HepG2 (cell line): ENCODE measurements around the gene ENTPD2. TPM values are rescaled to one million over a fixed set of nuclear protein-coding genes. Genes with fewer than 3 reads are reported as not detected.

ENCODE experiments used
- ATAC-seq: fragments of 200-7000 bp; cut with Tn5 transposase; 3 replicates; pipeline ENCODE4 v1.9.1; 2020; ENCODE audit warnings: mild to moderate bottlenecking, moderate library complexity
- BruUV-seq: library from RNA; stranded (reverse); fragments of 400-500 nt; replicated peaks from 2 replicates; lab custom pipeline; 2021; lab: Mats Ljungman, UMichigan
- CTCF ChIA-PET: fragments of 300-600 bp; formaldehyde crosslinking; extraction: SDS; loops from one replicate; lab custom pipeline; 2021; ENCODE audit warnings: low total read pairs, inconsistent platforms, low intra/inter-chr PET ratio; lab: Yijun Ruan, JAX
- POLR2A ChIA-PET: fragments of 350-600 bp; sonication (Branson Sonifier 250); formaldehyde crosslinking; loops from one replicate; lab custom pipeline; 2020; ENCODE audit warnings: antibody characterized with exemption, inconsistent platforms; lab: Yijun Ruan, JAX
- DNase-seq: peaks from one replicate; pipeline ENCODE4 v3.0.0-alpha.2; 2015; ENCODE audit warnings: low spot score
- FAIRE-seq: peaks from 3 replicates; lab custom pipeline; 2011; peaks lifted over from hg19 to GRCh38; lab: Jason Lieb, UNC
- H2AFZ ChIP-seq: one replicate; pipeline ENCODE4 v1.6.1; 2011; ENCODE audit warnings: low read length, inconsistent platforms
- H3K27ac ChIP-seq: fragments of 300-600 bp; 3 replicates; pipeline ENCODE4 v1.8.0; 2011; ENCODE audit warnings: mixed run types, mild to moderate bottlenecking, mixed read lengths, low read length, inconsistent platforms; ENCODE audit not compliant: insufficient read depth; ENCODE audit errors: extremely low read length
- H3K27me3 ChIP-seq, 2 experiments: fragments of 200-600 bp in 1 of 2; 2 replicates in 1 of 2; 3 replicates in 1 of 2; pipeline versions ENCODE4 v1.6.0 to v1.8.0; 2011; ENCODE audit warnings: low read length in 2 of 2, mild to moderate bottlenecking in 2 of 2, moderate library complexity in 2 of 2, inconsistent platforms in 1 of 2; ENCODE audit not compliant: insufficient read depth in 2 of 2, control insufficient read depth in 1 of 2
- H3K36me3 ChIP-seq, 2 experiments: fragments of 200-600 bp in 1 of 2; replicated peaks in 1 of 2; 2 replicates in 1 of 2; 3 replicates in 1 of 2; pipeline versions ENCODE4 v1.5.1 to v1.8.0; 2011; ENCODE audit warnings: low read length in 2 of 2, inconsistent platforms in 1 of 2; ENCODE audit not compliant: insufficient read depth in 2 of 2, control insufficient read depth in 1 of 2
- H3K4me1 ChIP-seq: 2 replicates; pipeline ENCODE4 v1.5.1; 2012; ENCODE audit warnings: low read length, inconsistent platforms; ENCODE audit not compliant: insufficient read depth
- H3K4me2 ChIP-seq: 2 replicates; pipeline ENCODE4 v1.6.0; 2011; ENCODE audit warnings: low read depth, low read length, inconsistent platforms
- H3K4me3 ChIP-seq, 3 experiments: fragments of 200-600 bp in 1 of 3; sonication (generic), shearing (Covaris generic) in 1 of 3; replicated peaks in 1 of 3; 2 replicates each; pipeline ENCODE4 v1.5.1; 2011 to 2016; ENCODE audit warnings: low read length in 3 of 3, inconsistent platforms in 2 of 3, low read depth in 2 of 3, mild to moderate bottlenecking in 2 of 3, control low read depth in 1 of 3, mixed read lengths in 1 of 3; ENCODE audit not compliant: insufficient read depth in 1 of 3
- H3K79me2 ChIP-seq: one replicate; pipeline ENCODE4 v1.6.1; 2011; ENCODE audit warnings: low read length, inconsistent platforms; ENCODE audit not compliant: insufficient read depth
- H3K9ac ChIP-seq: 2 replicates; pipeline ENCODE4 v1.6.0; 2011; ENCODE audit warnings: mild to moderate bottlenecking, low read depth, low read length, inconsistent platforms; ENCODE audit not compliant: insufficient read depth
- H3K9me3 ChIP-seq: 2 replicates; pipeline ENCODE4 v1.5.1; 2012; ENCODE audit warnings: mild to moderate bottlenecking, low read length
- H4K20me1 ChIP-seq: 2 replicates; pipeline ENCODE4 v1.6.0; 2011; ENCODE audit warnings: inconsistent platforms, mild to moderate bottlenecking, low read length, moderate library complexity; ENCODE audit not compliant: insufficient read depth
- RAD51 ChIP-seq: fragments of 450-650 bp; IDR thresholded peaks from 2 replicates; pipeline ENCODE4 v1.6.1; 2016; ENCODE audit warnings: borderline replicate concordance
- SIN3A ChIP-seq: IDR thresholded peaks from 2 replicates; pipeline ENCODE4 v1.6.1; 2011; ENCODE audit warnings: low read depth, mild to moderate bottlenecking, control low read depth, low read length, borderline replicate concordance
- ZBTB7A ChIP-seq: sonication (generic); formaldehyde crosslinking; IDR thresholded peaks from 2 replicates; pipeline ENCODE4 v1.8.0; 2022; ENCODE audit warnings: mild to moderate bottlenecking, missing genetic modification reagents
- ZBTB7B ChIP-seq: sonication (generic); formaldehyde crosslinking; IDR thresholded peaks from 2 replicates; pipeline ENCODE4 v1.4.0; 2020; ENCODE audit warnings: missing genetic modification reagents
- ZC3H13 ChIP-seq: sonication (generic); formaldehyde crosslinking; IDR thresholded peaks from 2 replicates; pipeline ENCODE4 v1.8.1; 2023; ENCODE audit warnings: mild to moderate bottlenecking, missing genetic modification reagents, moderate library complexity
- ZNF607 ChIP-seq: sonication (generic); formaldehyde crosslinking; IDR thresholded peaks from 2 replicates; pipeline ENCODE4 v1.5.1; 2020; ENCODE audit warnings: missing genetic modification reagents, mild to moderate bottlenecking, borderline replicate concordance
- whole genome bisulfite sequencing: methylation state at CpG from one replicate; pipeline ENCODE4 v1.1.6; 2017; ENCODE audit warnings: low lambda C conversion rate; 5-methylcytosine and 5-hydroxymethylcytosine counted together
- in situ Hi-C: cut with HindIII; loops from 2 replicates; pipeline ENCODE4 v1.10.0; 2017; ENCODE audit warnings: low pct_unique_long_range_greater_than_20kb; ENCODE audit not compliant: extremely low pct_ligation_motif_present
- intact Hi-C: fragments of 100-400 bp; cut with micrococcal nuclease; formaldehyde crosslinking; loops from one replicate; pipeline ENCODE4 v1.10.0; 2022; ENCODE audit not compliant: unreplicated experiment
- polyA plus RNA-seq, 8 experiments: library from polyadenylated mRNA; depleted of rRNA in 3 of 8; stranded (reverse) in 7 of 8; unstranded in 1 of 8; fragments of >200 nt; fragmentation: Illumina TruSeq in 4 of 8; extraction: Trizol in 4 of 8; gene quantifications; 2 replicates each; pipeline versions ENCODE4 v1.2.1 to v1.2.3, GENCODE V29; 2011 to 2016; ENCODE audit warnings: low read depth in 4 of 8, missing spikeins in 1 of 8, mixed read lengths in 1 of 8; ENCODE audit not compliant: insufficient read depth in 1 of 8
- total RNA-seq, 5 experiments: library from RNA; depleted of rRNA; stranded (reverse); fragments of >200 nt; fragmentation: Illumina TruSeq; extraction: Trizol; gene quantifications; 2 replicates each; pipeline ENCODE4 v1.2.3, GENCODE V29; 2016; ENCODE audit warnings: low read depth in 1 of 5
- TF ChIP-seq, protein P1 (sequence below): IDR thresholded peaks from 2 replicates; pipeline ENCODE4 v1.6.1; 2016; ENCODE audit warnings: control low read depth
- TF ChIP-seq, protein P2 (sequence below): IDR thresholded peaks from 2 replicates; pipeline ENCODE4 v1.6.1; 2016; ENCODE audit warnings: mild to moderate bottlenecking, missing biosample characterization, missing genetic modification reagents
- TF ChIP-seq, protein P3 (sequence below): sonication (generic); formaldehyde crosslinking; IDR thresholded peaks from 2 replicates; pipeline ENCODE4 v1.8.0; 2022; ENCODE audit warnings: mild to moderate bottlenecking, missing genetic modification reagents
- TF ChIP-seq, protein P4 (sequence below): sonication (generic); formaldehyde crosslinking; IDR thresholded peaks from 2 replicates; pipeline ENCODE4; 2020; ENCODE audit warnings: missing genetic modification reagents, mild to moderate bottlenecking, borderline replicate concordance
- TF ChIP-seq, protein P5 (sequence below): IDR thresholded peaks from 2 replicates; pipeline ENCODE4 v1.4.0; 2020; ENCODE audit warnings: mild to moderate bottlenecking, missing genetic modification reagents

The ENTPD2 gene
- total and polyA plus RNA-seq, 2 of the 13 experiments (the other 11 are each of a cell fraction or from before 2014, with no cell fraction given), result 0.95 to 3.2 TPM

DNA sequence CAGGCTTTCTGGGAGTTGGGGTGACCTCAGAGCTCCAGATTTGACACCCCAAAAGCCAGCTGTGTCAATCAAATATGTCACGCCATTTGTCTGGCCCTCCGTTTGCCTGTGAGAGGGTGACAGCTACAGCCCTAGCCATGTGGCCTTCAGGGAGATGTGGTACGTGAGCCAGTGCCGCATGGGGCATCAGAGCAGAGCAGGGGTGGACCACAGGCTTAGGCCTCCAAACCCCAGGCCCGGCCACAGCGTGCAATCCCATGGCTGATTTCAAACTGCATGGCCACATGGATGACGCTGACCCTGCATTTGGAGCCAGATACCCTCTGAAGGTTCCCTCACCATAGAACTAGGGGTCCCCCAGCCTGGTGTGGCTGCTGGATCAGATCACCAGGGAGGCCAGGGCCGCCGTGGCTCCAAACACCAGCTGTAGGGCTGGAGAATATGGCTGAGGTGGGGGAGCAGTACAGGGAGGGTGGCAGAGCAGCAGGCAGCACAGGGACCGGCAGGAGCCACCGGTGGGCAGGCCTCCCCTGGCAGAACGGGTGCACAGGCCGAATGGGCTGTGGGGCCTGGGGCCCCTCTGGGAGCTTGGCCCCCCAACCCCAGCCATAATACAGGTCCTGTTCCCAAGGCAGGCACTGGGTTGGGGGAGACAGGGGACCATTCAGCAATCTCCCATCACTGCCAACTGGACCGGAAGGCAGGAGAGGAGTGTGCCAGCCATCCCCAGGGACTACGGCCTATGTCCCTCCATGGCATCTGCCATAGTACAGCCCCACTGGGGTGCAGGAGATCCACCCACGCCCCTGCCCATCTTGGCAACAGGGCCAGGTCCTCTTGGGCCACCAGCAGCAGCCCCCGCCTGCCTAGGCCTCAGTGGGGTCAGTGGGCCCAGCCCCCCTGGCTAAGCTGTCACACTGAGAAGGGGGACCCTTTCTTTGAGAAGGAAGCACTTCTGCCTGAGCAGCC lies 15.0 kb upstream of the ENTPD2 start:
- peak; percentile 8; the same call in 2 of the 3 replicates for ATAC-seq
- Histone ChIP-seq H3K27ac (peak overlapping the region; percentile 26), H3K9ac (peak overlapping the region; percentile 67), H3K4me1 (peaks cover 42% of the 10 kb centered on the region), H3K4me3 (peak overlapping the region; percentile 58 to 88 (median 74)), H3K36me3 (peaks cover 3 to 16% of the 10 kb centered on the region in 2 experiments; a peak in 2 of 5 replicates), H3K79me2 (peaks cover 13% of the 10 kb centered on the region), H4K20me1 (peaks cover 7% of the 10 kb centered on the region; the same call in 1 of the 2 replicates), H2AFZ (no peak overlapping the region), H3K27me3 (no peaks in the 10 kb centered on the region; a peak in 1 of 5 replicates), H3K4me2 (peak overlapping the region; percentile 96), H3K9me3 (no peaks in the 10 kb centered on the region)
- intact Hi-C loops (no loop called here), in situ Hi-C loops (no loop called here)
- ChIA-PET POLR2A (interaction anchor here (1.0 to 6.0 kb wide), 12 partner anchors 8 to 132 kb away, joined by 3 to 105 read pairs (median 5); partner anchors contain the start of genes ENTPD2, MAN1B1, NPDC1 and TPRN), CTCF (interaction anchor here (1.5 to 2.2 kb wide), 3 partner anchors 18 to 22 kb away, joined by 5 to 25 read pairs (median 12); partner anchors contain the start of genes MAN1B1 and NPDC1)
- no TSS peak for BruUV-seq
- 7% methylated on average over 7 of the region's 17 CpGs for WGBS
- DNase-seq, result no peak
- FAIRE-seq, result no peak
- TF ChIP-seq ZC3H13 (CRISPR knock-in tag) (0 out of 2 replicates have a peak, but pooled peaks have one; percentile 2), ZNF607 (CRISPR knock-in tag) (no peak), RAD51 (no peak), SIN3A (0 out of 2 replicates have a peak, but pooled peaks have one; percentile 34), ZBTB7B (CRISPR knock-in tag) (0 out of 2 replicates have a peak, but pooled peaks have one; percentile 12), ZBTB7A (CRISPR knock-in tag) (peak; percentile 65; the same call in 1 of the 2 replicates)
- TF ChIP-seq, protein P1, sequence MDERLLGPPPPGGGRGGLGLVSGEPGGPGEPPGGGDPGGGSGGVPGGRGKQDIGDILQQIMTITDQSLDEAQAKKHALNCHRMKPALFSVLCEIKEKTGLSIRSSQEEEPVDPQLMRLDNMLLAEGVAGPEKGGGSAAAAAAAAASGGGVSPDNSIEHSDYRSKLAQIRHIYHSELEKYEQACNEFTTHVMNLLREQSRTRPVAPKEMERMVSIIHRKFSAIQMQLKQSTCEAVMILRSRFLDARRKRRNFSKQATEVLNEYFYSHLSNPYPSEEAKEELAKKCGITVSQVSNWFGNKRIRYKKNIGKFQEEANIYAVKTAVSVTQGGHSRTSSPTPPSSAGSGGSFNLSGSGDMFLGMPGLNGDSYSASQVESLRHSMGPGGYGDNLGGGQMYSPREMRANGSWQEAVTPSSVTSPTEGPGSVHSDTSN (CRISPR knock-in tag), result no peak
- TF ChIP-seq, protein P2, sequence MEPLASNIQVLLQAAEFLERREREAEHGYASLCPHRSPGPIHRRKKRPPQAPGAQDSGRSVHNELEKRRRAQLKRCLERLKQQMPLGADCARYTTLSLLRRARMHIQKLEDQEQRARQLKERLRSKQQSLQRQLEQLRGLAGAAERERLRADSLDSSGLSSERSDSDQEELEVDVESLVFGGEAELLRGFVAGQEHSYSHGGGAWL (CRISPR knock-in tag), result no peak
- TF ChIP-seq, protein P3, sequence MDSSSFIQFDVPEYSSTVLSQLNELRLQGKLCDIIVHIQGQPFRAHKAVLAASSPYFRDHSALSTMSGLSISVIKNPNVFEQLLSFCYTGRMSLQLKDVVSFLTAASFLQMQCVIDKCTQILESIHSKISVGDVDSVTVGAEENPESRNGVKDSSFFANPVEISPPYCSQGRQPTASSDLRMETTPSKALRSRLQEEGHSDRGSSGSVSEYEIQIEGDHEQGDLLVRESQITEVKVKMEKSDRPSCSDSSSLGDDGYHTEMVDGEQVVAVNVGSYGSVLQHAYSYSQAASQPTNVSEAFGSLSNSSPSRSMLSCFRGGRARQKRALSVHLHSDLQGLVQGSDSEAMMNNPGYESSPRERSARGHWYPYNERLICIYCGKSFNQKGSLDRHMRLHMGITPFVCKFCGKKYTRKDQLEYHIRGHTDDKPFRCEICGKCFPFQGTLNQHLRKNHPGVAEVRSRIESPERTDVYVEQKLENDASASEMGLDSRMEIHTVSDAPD (CRISPR knock-in tag), result no peak
- TF ChIP-seq, protein P4, sequence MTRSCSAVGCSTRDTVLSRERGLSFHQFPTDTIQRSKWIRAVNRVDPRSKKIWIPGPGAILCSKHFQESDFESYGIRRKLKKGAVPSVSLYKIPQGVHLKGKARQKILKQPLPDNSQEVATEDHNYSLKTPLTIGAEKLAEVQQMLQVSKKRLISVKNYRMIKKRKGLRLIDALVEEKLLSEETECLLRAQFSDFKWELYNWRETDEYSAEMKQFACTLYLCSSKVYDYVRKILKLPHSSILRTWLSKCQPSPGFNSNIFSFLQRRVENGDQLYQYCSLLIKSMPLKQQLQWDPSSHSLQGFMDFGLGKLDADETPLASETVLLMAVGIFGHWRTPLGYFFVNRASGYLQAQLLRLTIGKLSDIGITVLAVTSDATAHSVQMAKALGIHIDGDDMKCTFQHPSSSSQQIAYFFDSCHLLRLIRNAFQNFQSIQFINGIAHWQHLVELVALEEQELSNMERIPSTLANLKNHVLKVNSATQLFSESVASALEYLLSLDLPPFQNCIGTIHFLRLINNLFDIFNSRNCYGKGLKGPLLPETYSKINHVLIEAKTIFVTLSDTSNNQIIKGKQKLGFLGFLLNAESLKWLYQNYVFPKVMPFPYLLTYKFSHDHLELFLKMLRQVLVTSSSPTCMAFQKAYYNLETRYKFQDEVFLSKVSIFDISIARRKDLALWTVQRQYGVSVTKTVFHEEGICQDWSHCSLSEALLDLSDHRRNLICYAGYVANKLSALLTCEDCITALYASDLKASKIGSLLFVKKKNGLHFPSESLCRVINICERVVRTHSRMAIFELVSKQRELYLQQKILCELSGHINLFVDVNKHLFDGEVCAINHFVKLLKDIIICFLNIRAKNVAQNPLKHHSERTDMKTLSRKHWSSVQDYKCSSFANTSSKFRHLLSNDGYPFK (CRISPR knock-in tag), result peak; percentile 2; the same call in 1 of the 2 replicates
- TF ChIP-seq, protein P5, sequence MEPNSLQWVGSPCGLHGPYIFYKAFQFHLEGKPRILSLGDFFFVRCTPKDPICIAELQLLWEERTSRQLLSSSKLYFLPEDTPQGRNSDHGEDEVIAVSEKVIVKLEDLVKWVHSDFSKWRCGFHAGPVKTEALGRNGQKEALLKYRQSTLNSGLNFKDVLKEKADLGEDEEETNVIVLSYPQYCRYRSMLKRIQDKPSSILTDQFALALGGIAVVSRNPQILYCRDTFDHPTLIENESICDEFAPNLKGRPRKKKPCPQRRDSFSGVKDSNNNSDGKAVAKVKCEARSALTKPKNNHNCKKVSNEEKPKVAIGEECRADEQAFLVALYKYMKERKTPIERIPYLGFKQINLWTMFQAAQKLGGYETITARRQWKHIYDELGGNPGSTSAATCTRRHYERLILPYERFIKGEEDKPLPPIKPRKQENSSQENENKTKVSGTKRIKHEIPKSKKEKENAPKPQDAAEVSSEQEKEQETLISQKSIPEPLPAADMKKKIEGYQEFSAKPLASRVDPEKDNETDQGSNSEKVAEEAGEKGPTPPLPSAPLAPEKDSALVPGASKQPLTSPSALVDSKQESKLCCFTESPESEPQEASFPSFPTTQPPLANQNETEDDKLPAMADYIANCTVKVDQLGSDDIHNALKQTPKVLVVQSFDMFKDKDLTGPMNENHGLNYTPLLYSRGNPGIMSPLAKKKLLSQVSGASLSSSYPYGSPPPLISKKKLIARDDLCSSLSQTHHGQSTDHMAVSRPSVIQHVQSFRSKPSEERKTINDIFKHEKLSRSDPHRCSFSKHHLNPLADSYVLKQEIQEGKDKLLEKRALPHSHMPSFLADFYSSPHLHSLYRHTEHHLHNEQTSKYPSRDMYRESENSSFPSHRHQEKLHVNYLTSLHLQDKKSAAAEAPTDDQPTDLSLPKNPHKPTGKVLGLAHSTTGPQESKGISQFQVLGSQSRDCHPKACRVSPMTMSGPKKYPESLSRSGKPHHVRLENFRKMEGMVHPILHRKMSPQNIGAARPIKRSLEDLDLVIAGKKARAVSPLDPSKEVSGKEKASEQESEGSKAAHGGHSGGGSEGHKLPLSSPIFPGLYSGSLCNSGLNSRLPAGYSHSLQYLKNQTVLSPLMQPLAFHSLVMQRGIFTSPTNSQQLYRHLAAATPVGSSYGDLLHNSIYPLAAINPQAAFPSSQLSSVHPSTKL (CRISPR knock-in tag), result no peak
